Loucy (cell line): Measurements from ENCODE around the gene KCNMA1.

Experiments used
- EZH2phosphoT487 ChIP-seq: fragments of 200-600 bp; IDR thresholded peaks from 2 replicates; pipeline ENCODE4 v1.6.1; 2018; ENCODE audit warnings: antibody characterized with exemption, mild to moderate bottlenecking, moderate library complexity, borderline replicate concordance
- TF ChIP-seq, protein P1 (sequence below): fragments of 200-600 bp; sonication (generic); conservative IDR thresholded peaks from 2 replicates; pipeline ENCODE4 v1.5.1; 2014; ENCODE audit warnings: mild to moderate bottlenecking, antibody characterized with exemption, low read length

DNA sequence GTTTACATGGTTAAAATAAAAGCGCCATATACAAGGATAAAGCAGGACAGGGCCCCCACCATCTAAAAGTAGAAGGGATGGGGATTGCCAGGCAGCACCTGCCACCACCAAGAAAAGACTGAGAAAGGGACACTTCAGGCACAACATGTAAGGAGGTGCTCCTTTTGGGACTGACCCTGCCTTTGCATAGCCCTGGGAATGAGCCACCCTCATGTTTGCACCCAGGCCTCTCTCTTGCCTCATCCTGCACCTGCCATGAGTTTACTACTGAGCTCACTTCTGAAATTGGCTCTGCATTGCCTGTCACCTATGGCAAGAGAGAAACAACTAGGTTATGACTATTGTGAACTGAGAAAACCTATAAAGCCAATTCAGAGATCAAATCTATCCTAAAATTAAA, 489.7 kb downstream of the KCNMA1 start:
- TF ChIP-seq, protein P1, sequence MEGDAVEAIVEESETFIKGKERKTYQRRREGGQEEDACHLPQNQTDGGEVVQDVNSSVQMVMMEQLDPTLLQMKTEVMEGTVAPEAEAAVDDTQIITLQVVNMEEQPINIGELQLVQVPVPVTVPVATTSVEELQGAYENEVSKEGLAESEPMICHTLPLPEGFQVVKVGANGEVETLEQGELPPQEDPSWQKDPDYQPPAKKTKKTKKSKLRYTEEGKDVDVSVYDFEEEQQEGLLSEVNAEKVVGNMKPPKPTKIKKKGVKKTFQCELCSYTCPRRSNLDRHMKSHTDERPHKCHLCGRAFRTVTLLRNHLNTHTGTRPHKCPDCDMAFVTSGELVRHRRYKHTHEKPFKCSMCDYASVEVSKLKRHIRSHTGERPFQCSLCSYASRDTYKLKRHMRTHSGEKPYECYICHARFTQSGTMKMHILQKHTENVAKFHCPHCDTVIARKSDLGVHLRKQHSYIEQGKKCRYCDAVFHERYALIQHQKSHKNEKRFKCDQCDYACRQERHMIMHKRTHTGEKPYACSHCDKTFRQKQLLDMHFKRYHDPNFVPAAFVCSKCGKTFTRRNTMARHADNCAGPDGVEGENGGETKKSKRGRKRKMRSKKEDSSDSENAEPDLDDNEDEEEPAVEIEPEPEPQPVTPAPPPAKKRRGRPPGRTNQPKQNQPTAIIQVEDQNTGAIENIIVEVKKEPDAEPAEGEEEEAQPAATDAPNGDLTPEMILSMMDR, result no peak
- TF ChIP-seq EZH2phosphoT487, result no peak
